NCI-H2107 treated with DMSO at 0.1 percent for 48 hours (cell line): ENCODE measurements around the gene TAB2.
"Not testable (repeated sequence)": the region's sequence is repeated elsewhere in the genome, so short reads cannot be mapped to it uniquely, and the experiment has no call there.

Experiments
- DNase-seq: peaks from one replicate; lab custom pipeline; 2025; ENCODE audit not compliant: unreplicated experiment; lab: John Stamatoyannopoulos, UW

Gene TAB2

GRCh38 chr6:149456311-149457021 is 139.0 kb downstream of the TAB2 start:
- DNase-seq: no peak

- DNase-seq: no peak
These were observed 139.9 kb downstream of the TAB2 start for GRCh38 chr6:149457316-149457884.

- DNase-seq: no peak
These were observed 140.7 kb downstream of the TAB2 start for GRCh38 chr6:149458196-149458595.

- DNase-seq: no peak
These were observed 141.3 kb downstream of the TAB2 start for GRCh38 chr6:149458806-149459205.

- no peak for DNase-seq
These were observed 142.2 kb downstream of the TAB2 start for GRCh38 chr6:149459761-149460160.

GRCh38 chr6:149460249-149460648 is 142.7 kb downstream of the TAB2 start:
- not testable (repeated sequence) for DNase-seq
